Tibial nerve (tissue), 4 donors: Measurements from ENCODE around the gene ZNF513. TPM values are rescaled to one million over a fixed set of nuclear protein-coding genes. Genes with fewer than 3 reads are reported as not detected.

Source experiments
- DNase-seq, 2 donors: peaks; one replicate each; pipeline ENCODE4 v3.0.0-alpha.2; 2019; ENCODE audit warnings: low spot score in 2 of 2
- H3K27ac ChIP-seq, 4 donors: fragments of 200-600 bp; sonication (generic) in 3 of 4; one replicate each; pipeline ENCODE4 v1.5.1; 2017 to 2019; ENCODE audit warnings: mild to moderate bottlenecking in 1 of 4
- H3K27me3 ChIP-seq, 2 donors: fragments of 200-600 bp; sonication (generic) in 1 of 2; one replicate each; pipeline versions ENCODE4 v1.5.1 to v1.6.0; 2017 to 2019
- H3K36me3 ChIP-seq, 3 donors: fragments of 200-600 bp; sonication (generic); one replicate each; pipeline ENCODE4 v1.5.1; 2018 to 2019
- H3K4me1 ChIP-seq, 4 donors: fragments of 200-600 bp; sonication (generic) in 3 of 4; one replicate each; pipeline ENCODE4 v1.5.1; 2017 to 2019
- H3K4me3 ChIP-seq, 4 donors: fragments of 200-600 bp; sonication (generic) in 3 of 4; one replicate each; pipeline ENCODE4 v1.5.1; 2017 to 2019; ENCODE audit warnings: mild to moderate bottlenecking in 1 of 4, moderate library complexity in 1 of 4
- H3K9me3 ChIP-seq, 4 donors: fragments of 200-600 bp; sonication (generic) in 3 of 4; one replicate each; pipeline ENCODE4 v1.5.1; 2017 to 2019
- CTCF ChIP-seq, 5 experiments: fragments of 200-600 bp in 3 of 5; fragments of 450-650 bp in 2 of 5; sonication (generic) in 3 of 5; IDR thresholded peaks; one replicate each; pipeline ENCODE4 v1.5.1; 2016 to 2019; ENCODE audit warnings: antibody characterized with exemption in 5 of 5, mild to moderate bottlenecking in 3 of 5, moderate library complexity in 2 of 5
- EP300 ChIP-seq, 2 donors: sonication (generic); formaldehyde crosslinking; IDR thresholded peaks; one replicate each; pipeline ENCODE4 v1.6.1; 2017; ENCODE audit warnings: antibody characterized with exemption in 2 of 2, mild to moderate bottlenecking in 1 of 2
- POLR2A ChIP-seq, 2 donors: fragments of 450-650 bp; IDR thresholded peaks; one replicate each; pipeline ENCODE4 v1.6.1; 2017; ENCODE audit warnings: antibody characterized with exemption in 2 of 2, mild to moderate bottlenecking in 2 of 2, moderate library complexity in 2 of 2
- WGBS, 2 donors: methylation state at CpG; one replicate each; pipeline ENCODE4 v1.1.5; 2018; 5-methylcytosine and 5-hydroxymethylcytosine counted together
- total RNA-seq, 4 donors: library from RNA; depleted of rRNA; stranded (reverse); fragments of >200 nt; gene quantifications; one replicate each; pipeline ENCODE4 v1.1.0, GENCODE V29; 2016

The ZNF513 gene
- total RNA-seq, 4 donors from 2014 or later: 12.9 to 16.8 (median 14.4) TPM

DNA sequence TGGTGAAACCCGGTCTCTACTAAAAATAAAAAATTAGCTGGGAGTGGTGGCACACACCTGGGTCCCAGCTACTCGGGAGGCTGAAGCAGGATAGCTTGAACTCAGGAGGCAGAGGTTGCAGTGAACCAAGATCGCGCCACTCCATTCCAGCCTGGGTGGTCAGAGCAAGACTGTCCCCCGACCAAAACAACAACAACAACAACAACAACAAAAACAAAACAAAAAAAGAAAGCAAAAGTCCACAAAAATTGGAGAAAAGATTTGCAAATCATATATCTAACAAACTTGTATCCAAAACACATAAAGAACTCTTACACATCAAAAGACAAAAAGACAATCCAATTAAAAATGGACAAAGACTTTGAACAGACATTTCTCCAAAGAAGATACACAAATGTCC lies 18.4 kb upstream of the ZNF513 start:
- no peaks in the 10 kb centered on the region for H3K36me3 ChIP-seq

DNA sequence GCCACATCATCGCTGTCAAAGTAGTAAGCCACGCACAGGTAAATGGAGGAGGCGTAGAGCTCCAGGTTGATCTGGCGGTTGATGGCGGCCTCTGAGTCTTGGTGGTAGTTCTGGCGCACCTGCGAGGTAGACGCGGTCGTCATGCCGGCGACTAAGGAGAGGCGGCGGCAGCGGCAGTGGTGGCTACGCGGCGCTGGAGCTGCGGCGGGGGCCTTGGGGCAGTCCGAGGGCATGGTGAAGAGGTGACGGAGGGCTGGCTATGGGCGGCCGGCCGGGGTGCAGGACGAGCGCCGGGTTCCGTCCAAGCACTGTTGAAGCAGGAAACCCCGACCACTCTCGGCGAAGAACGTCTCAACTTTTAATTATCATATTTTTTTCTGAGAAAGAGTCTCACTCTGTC lies 12.7 kb upstream of the ZNF513 start:
- WGBS, 2 donors: 97 to 98% methylated on average over 33 of the region's 33 CpGs
- no peaks in the 10 kb centered on the region for H3K4me1 ChIP-seq
- DNase-seq: no peak
- H3K36me3 ChIP-seq: peaks cover 0 to 10% (median 0%) of the 10 kb centered on the region in 3 donors
- H3K27me3 ChIP-seq: no peaks in the 10 kb centered on the region
- no peak overlapping the region for H3K27ac ChIP-seq
- no peak overlapping the region for H3K4me3 ChIP-seq
- H3K9me3 ChIP-seq: no peaks in the 10 kb centered on the region
- no peak for TF ChIP-seq CTCF (IDR thresholded peaks at IDR 0.05)
- TF ChIP-seq EP300 (IDR thresholded peaks at IDR 0.05): no peak
- TF ChIP-seq POLR2A (IDR thresholded peaks at IDR 0.05): no peak

More for the DNA sequence above, 18.4 kb upstream of the ZNF513 start:
- no peaks in the 10 kb centered on the region for H3K27me3 ChIP-seq
- H3K27ac ChIP-seq: no peak overlapping the region
- H3K9me3 ChIP-seq: no peaks in the 10 kb centered on the region
- TF ChIP-seq POLR2A (IDR thresholded peaks at IDR 0.05) (no peak), CTCF (IDR thresholded peaks at IDR 0.05) (no peak), EP300 (IDR thresholded peaks at IDR 0.05) (no peak)
- DNase-seq: no peak
- peaks cover 0 to 3% (median 1%) of the 10 kb centered on the region in 4 donors for H3K4me1 ChIP-seq
- WGBS, 2 donors: 97 to 98% methylated on average over 5 of the region's 5 CpGs
- H3K4me3 ChIP-seq: no peak overlapping the region

DNA sequence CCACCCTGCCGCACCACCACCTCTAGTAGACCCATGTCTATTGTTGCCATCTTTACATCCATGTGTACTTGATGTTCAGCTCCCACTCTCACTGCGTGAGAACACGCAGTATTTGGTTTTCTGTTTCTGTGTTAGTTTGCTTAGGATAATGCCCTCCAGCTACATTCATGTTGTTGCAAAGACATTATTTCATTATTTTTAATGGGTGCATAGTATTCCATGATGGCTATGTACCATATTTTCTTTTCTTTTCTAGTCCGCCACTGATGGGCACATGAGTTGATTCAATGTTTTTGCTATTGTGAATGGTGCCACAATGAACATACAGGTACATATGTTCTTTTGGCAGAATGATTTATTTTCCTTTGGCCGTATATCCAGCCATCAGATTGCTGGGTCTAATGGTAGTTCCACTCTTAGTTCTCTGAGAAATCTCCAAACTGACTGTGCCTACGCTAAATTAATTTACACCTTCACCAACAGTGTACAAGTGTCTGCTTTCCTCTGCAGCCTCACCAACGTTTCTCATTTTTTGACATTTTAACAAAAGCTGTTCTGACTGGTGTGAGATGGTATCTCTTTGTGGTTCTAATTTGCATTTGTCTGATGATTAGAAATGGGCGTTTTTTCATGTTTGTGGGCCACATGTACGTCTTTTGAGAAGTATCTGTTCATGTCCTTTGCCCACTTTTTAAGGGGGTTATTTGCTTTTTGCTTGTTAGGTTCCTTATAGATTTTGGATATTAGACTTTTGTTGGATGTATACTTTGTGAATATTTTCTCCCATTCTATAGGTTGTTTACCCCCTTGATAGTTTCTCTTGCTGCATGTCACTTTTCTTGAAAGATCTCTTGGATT lies 10.5 kb upstream of the ZNF513 start:
- TF ChIP-seq EP300 (IDR thresholded peaks at IDR 0.05) (no peak), CTCF (IDR thresholded peaks at IDR 0.05) (no peak), POLR2A (IDR thresholded peaks at IDR 0.05) (no peak)
- Histone ChIP-seq H3K4me1 (no peaks in the 10 kb centered on the region), H3K27me3 (no peaks in the 10 kb centered on the region), H3K9me3 (no peaks in the 10 kb centered on the region), H3K36me3 (peaks cover 0 to 19% (median 0%) of the 10 kb centered on the region in 3 donors), H3K27ac (no peak overlapping the region), H3K4me3 (no peak overlapping the region)
- WGBS, 2 donors: 94 to 95% methylated on average over 9 of the region's 9 CpGs
- DNase-seq: no peak

DNA sequence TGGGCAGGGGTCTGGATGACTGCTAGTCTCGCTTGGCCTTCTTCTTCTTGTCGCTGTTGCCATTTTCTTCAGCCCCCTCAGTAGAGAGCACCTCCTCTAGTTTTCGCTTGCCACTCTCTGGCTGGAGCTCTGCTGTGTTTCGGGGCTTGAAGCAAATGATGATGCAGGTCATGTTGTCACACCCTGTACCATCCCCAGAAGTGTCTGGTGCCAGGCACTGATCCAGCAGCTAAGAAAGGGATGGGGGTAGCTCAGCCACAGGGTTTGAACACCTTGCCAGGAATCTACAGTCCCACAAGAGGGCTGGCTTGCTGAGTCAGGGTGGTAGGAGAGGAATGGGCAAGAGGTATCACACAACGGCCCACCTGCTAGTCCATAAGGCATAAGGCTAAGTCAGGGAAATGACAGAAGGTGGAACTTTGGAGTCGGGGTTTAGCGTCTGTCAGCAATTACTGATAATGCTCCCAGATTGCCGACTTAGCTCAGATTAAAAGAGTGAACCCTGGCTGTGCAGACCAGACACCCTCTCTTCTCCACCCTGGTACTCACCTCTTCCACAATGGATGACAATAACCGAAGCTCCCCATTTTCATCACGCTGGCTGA lies 1.1 kb upstream of the ZNF513 start:
- TF ChIP-seq POLR2A (IDR thresholded peaks at IDR 0.05): no peak
- TF ChIP-seq CTCF (IDR thresholded peaks at IDR 0.05): no peak
- TF ChIP-seq EP300 (IDR thresholded peaks at IDR 0.05): no peak
- peak overlapping the region; percentile 68 to 93 (median 84) for H3K27ac ChIP-seq
- no peak overlapping the region for H3K4me3 ChIP-seq
- no peak for DNase-seq
- H3K27me3 ChIP-seq: no peaks in the 10 kb centered on the region
- WGBS, 2 donors: 92% methylated on average over 10 of the region's 10 CpGs
- H3K4me1 ChIP-seq: peaks cover 0 to 34% (median 15%) of the 10 kb centered on the region in 4 donors
- H3K9me3 ChIP-seq: no peaks in the 10 kb centered on the region
- H3K36me3 ChIP-seq: peaks cover 0 to 70% (median 20%) of the 10 kb centered on the region in 3 donors
